Iris pigment epithelial cell (primary cell): ENCODE measurements around the gene CNTNAP5.

Source experiments
- DNase-seq: peaks from one replicate; pipeline ENCODE4 v3.0.0-alpha.2; 2011; ENCODE audit warnings: low read depth

CNTNAP5 gene

GRCh38 chr2:124558277-124558905 is 533.3 kb downstream of the CNTNAP5 start:
- DNase-seq = no peak

GRCh38 chr2:124559236-124559635 is 534.1 kb downstream of the CNTNAP5 start:
- no peak for DNase-seq

GRCh38 chr2:124560592-124561112 is 535.6 kb downstream of the CNTNAP5 start:
- DNase-seq = no peak

GRCh38 chr2:124561486-124561885 is 536.4 kb downstream of the CNTNAP5 start:
- no peak for DNase-seq

GRCh38 chr2:124563426-124563825 is 538.3 kb downstream of the CNTNAP5 start:
- no peak for DNase-seq

GRCh38 chr2:124566518-124566970 is 541.5 kb downstream of the CNTNAP5 start:
- DNase-seq = no peak

- DNase-seq = no peak
Measured at GRCh38 chr2:124570872-124571271, 545.8 kb downstream of the CNTNAP5 start.

GRCh38 chr2:124571836-124572235 is 546.7 kb downstream of the CNTNAP5 start:
- no peak for DNase-seq

GRCh38 chr2:124572934-124573634 is 548.0 kb downstream of the CNTNAP5 start:
- DNase-seq = no peak

- no peak for DNase-seq
Measured at GRCh38 chr2:124575497-124575896, 550.4 kb downstream of the CNTNAP5 start.

GRCh38 chr2:124580263-124580662 is 555.2 kb downstream of the CNTNAP5 start:
- DNase-seq = no peak

- DNase-seq = no peak
Measured at GRCh38 chr2:124582387-124582786, 557.3 kb downstream of the CNTNAP5 start.

- DNase-seq = no peak
Measured at GRCh38 chr2:124584615-124585014, 559.5 kb downstream of the CNTNAP5 start.

- no peak for DNase-seq
Measured at GRCh38 chr2:124585277-124585676, 560.2 kb downstream of the CNTNAP5 start.

- no peak for DNase-seq
Measured at GRCh38 chr2:124586210-124586609, 561.1 kb downstream of the CNTNAP5 start.

GRCh38 chr2:124586835-124587234 is 561.7 kb downstream of the CNTNAP5 start:
- no peak for DNase-seq

- no peak for DNase-seq
Measured at GRCh38 chr2:124589971-124590370, 564.9 kb downstream of the CNTNAP5 start.

- DNase-seq = no peak
Measured at GRCh38 chr2:124602759-124603158, 577.7 kb downstream of the CNTNAP5 start.

- DNase-seq = no peak
Measured at GRCh38 chr2:124604940-124605339, 579.9 kb downstream of the CNTNAP5 start.

GRCh38 chr2:124607679-124608078 is 582.6 kb downstream of the CNTNAP5 start:
- no peak for DNase-seq

GRCh38 chr2:124609667-124610066 is 584.6 kb downstream of the CNTNAP5 start:
- no peak for DNase-seq

- no peak for DNase-seq
Measured at GRCh38 chr2:124610141-124610540, 585.1 kb downstream of the CNTNAP5 start.

GRCh38 chr2:124610866-124611265 is 585.8 kb downstream of the CNTNAP5 start:
- DNase-seq = no peak

- DNase-seq = no peak
Measured at GRCh38 chr2:124623560-124623959, 598.5 kb downstream of the CNTNAP5 start.
